Measurements from ENCODE around the gene MYL5. TPM values are rescaled to one million over a fixed set of nuclear protein-coding genes. Genes with fewer than 3 reads are reported as not detected.

The MYL5 gene
- total RNA-seq, 1 experiment from 2014 or later = 29.8 TPM

GRCh38 chr4:655464-656151 is 18.7 kb upstream of the MYL5 start:
- TF ChIP-seq CTCF (conservative IDR thresholded peaks at IDR 0.05) (no peak), EZH2 (IDR thresholded peaks at IDR 0.05; ENCODE audit: low read depth) (no peak)

GRCh38 chr4:656436-657337 is 17.7 kb upstream of the MYL5 start:
- intact Hi-C loops (cut with micrococcal nuclease; ENCODE audit: unreplicated experiment) = no loop called here
- no peaks in the 10 kb centered on the region for H3K36me3 ChIP-seq (ENCODE audit: low read depth)
- BruUV-seq (replicated peaks) = no TSS peak
- no peak overlapping the region for H3K4me2 ChIP-seq
- no peaks in the 10 kb centered on the region for H3K4me1 ChIP-seq (replicated peaks; ENCODE audit: insufficient read depth)
- DNase-seq = no peak
- no peaks in the 10 kb centered on the region for H3K79me2 ChIP-seq (ENCODE audit: low read depth)
- ChIA-PET CTCF (no interaction called here), POLR2A (ENCODE audit: unreplicated experiment) (no interaction called here)
- H2AFZ ChIP-seq = no peak overlapping the region
- H3K27ac ChIP-seq = no peak overlapping the region
- H4K20me1 ChIP-seq (ENCODE audit: insufficient read depth) = no peaks in the 10 kb centered on the region
- no peaks in the 10 kb centered on the region for H3F3A ChIP-seq (ENCODE audit: insufficient read depth, low read depth)
- TF ChIP-seq CTCF (conservative IDR thresholded peaks at IDR 0.05) (no peak), EZH2 (IDR thresholded peaks at IDR 0.05; ENCODE audit: low read depth) (no peak)
- peaks cover 34% of the 10 kb centered on the region for H3K27me3 ChIP-seq (ENCODE audit: insufficient read depth, low read depth)
- H3K4me3 ChIP-seq = no peak overlapping the region
- no peaks in the 10 kb centered on the region for H3K9me2 ChIP-seq (ENCODE audit: insufficient read depth)
- H3K9me3 ChIP-seq (ENCODE audit: insufficient read depth, low read depth) = no peaks in the 10 kb centered on the region

More at GRCh38 chr4:655464-656151, 18.7 kb upstream of the MYL5 start:
- Histone ChIP-seq H3K9me2 (ENCODE audit: insufficient read depth) (no peaks in the 10 kb centered on the region), H3F3A (ENCODE audit: insufficient read depth, low read depth) (no peaks in the 10 kb centered on the region), H3K36me3 (ENCODE audit: low read depth) (no peaks in the 10 kb centered on the region), H2AFZ (no peak overlapping the region), H3K9me3 (ENCODE audit: insufficient read depth, low read depth) (no peaks in the 10 kb centered on the region), H3K4me2 (no peak overlapping the region), H4K20me1 (ENCODE audit: insufficient read depth) (no peaks in the 10 kb centered on the region), H3K27ac (no peak overlapping the region), H3K4me1 (replicated peaks; ENCODE audit: insufficient read depth) (no peaks in the 10 kb centered on the region), H3K4me3 (no peak overlapping the region), H3K27me3 (ENCODE audit: insufficient read depth, low read depth) (peaks cover 45% of the 10 kb centered on the region), H3K79me2 (ENCODE audit: low read depth) (no peaks in the 10 kb centered on the region)
- intact Hi-C loops (cut with micrococcal nuclease; ENCODE audit: unreplicated experiment) = no loop called here
- POLR2A ChIA-PET (ENCODE audit: unreplicated experiment) = no interaction called here
- CTCF ChIA-PET = no interaction called here
- BruUV-seq (replicated peaks) = no TSS peak
- no peak for DNase-seq

- no peak for DNase-seq
- Histone ChIP-seq H3K9me2 (ENCODE audit: insufficient read depth) (no peaks in the 10 kb centered on the region), H2AFZ (no peak overlapping the region), H3K27ac (no peak overlapping the region), H3K4me1 (replicated peaks; ENCODE audit: insufficient read depth) (no peaks in the 10 kb centered on the region), H3F3A (ENCODE audit: insufficient read depth, low read depth) (no peaks in the 10 kb centered on the region), H3K27me3 (ENCODE audit: insufficient read depth, low read depth) (peaks cover 34% of the 10 kb centered on the region; the same call in 1 of the 2 replicates), H3K36me3 (ENCODE audit: low read depth) (no peaks in the 10 kb centered on the region), H3K79me2 (ENCODE audit: low read depth) (no peaks in the 10 kb centered on the region), H4K20me1 (ENCODE audit: insufficient read depth) (no peaks in the 10 kb centered on the region), H3K4me2 (no peak overlapping the region), H3K4me3 (no peak overlapping the region), H3K9me3 (ENCODE audit: insufficient read depth, low read depth) (no peaks in the 10 kb centered on the region)
- CTCF ChIA-PET = no interaction called here
- no peak for TF ChIP-seq CTCF (conservative IDR thresholded peaks at IDR 0.05)
- TF ChIP-seq EZH2 (IDR thresholded peaks at IDR 0.05; ENCODE audit: low read depth) = no peak
- POLR2A ChIA-PET (ENCODE audit: unreplicated experiment) = no interaction called here
- intact Hi-C loops (cut with micrococcal nuclease; ENCODE audit: unreplicated experiment) = no loop called here
- no TSS peak for BruUV-seq (replicated peaks)
Observed at GRCh38 chr4:657338-657833, 17.0 kb upstream of the MYL5 start.

Measured in PC-9 (cell line).